Natural killer cell (primary cell): ENCODE data around the gene TGM1. TPM values are rescaled to one million over a fixed set of nuclear protein-coding genes. Genes with fewer than 3 reads are reported as not detected.
A peak's percentile ranks its signal among the peaks of the same experiment; 100 is the strongest.

Experiments used
- ATAC-seq, 3 donors: fragments of 150-1000 bp in 2 of 3; fragments of 200-7000 bp in 1 of 3; cut with Tn5 transposase; 1 replicate in 1 of 3; 2 replicates in 2 of 3; pipeline ENCODE4 v1.10.0; 2021; ENCODE audit warnings: mild to moderate bottlenecking in 2 of 3, moderate library complexity in 2 of 3
- DNase-seq, 2 donors: peaks; one replicate each; pipeline versions ENCODE4 v3.0.0 to v3.0.0-alpha.2; 2013 to 2021; ENCODE audit warnings: mixed read lengths in 1 of 2
- H3K27ac ChIP-seq: one replicate; pipeline ENCODE4 v1.5.1; 2013; ENCODE audit warnings: mild to moderate bottlenecking, low read length
- H3K27me3 ChIP-seq: one replicate; pipeline ENCODE4 v1.6.1; 2013; ENCODE audit warnings: low read length; ENCODE audit not compliant: control insufficient read depth, insufficient read depth
- H3K36me3 ChIP-seq: one replicate; pipeline ENCODE4 v1.6.1; 2013; ENCODE audit warnings: low read length; ENCODE audit not compliant: control insufficient read depth, insufficient read depth
- H3K4me1 ChIP-seq: one replicate; pipeline ENCODE4 v1.6.1; 2013; ENCODE audit warnings: low read length; ENCODE audit not compliant: control insufficient read depth, insufficient read depth
- H3K4me3 ChIP-seq: one replicate; pipeline ENCODE4 v1.5.1; 2013; ENCODE audit warnings: low read length
- H3K9me3 ChIP-seq: one replicate; pipeline ENCODE4 v1.6.1; 2013; ENCODE audit warnings: low read length; ENCODE audit not compliant: control insufficient read depth, insufficient read depth
- H3K27ac Mint-ChIP-seq, 2 donors: one replicate each; pipeline ENCODE4 v1.8.0; 2022; ENCODE audit warnings: mild to moderate bottlenecking in 2 of 2, mixed read lengths in 2 of 2, moderate library complexity in 1 of 2
- H3K27me3 Mint-ChIP-seq, 2 donors: one replicate each; pipeline ENCODE4 v1.8.0; 2022; ENCODE audit warnings: low read depth in 2 of 2, mixed read lengths in 2 of 2
- H3K36me3 Mint-ChIP-seq: one replicate; pipeline ENCODE4 v1.8.0; 2022; ENCODE audit warnings: mixed read lengths
- H3K4me1 Mint-ChIP-seq, 2 donors: one replicate each; pipeline ENCODE4 v1.8.0; 2022; ENCODE audit warnings: mixed read lengths in 2 of 2
- H3K4me3 Mint-ChIP-seq: one replicate; pipeline ENCODE4 v1.8.0; 2022; ENCODE audit warnings: mild to moderate bottlenecking, moderate library complexity, mixed read lengths
- H3K9me3 Mint-ChIP-seq, 2 donors: one replicate each; pipeline ENCODE4 v1.8.0; 2022; ENCODE audit warnings: mixed read lengths in 2 of 2
- WGBS: methylation state at CpG from one replicate; pipeline ENCODE4 v1.1.7; 2013; ENCODE audit warnings: missing lambda C conversion rate; ENCODE audit not compliant: insufficient coverage; 5-methylcytosine and 5-hydroxymethylcytosine counted together
- intact Hi-C: fragments of 100-400 bp; cut with micrococcal nuclease; formaldehyde crosslinking; loops from one replicate; pipeline ENCODE4 v1.14.2; 2022
- total RNA-seq, 4 donors: library from RNA; stranded (reverse); fragments of 120-200 nt in 1 of 4; gene quantifications; one replicate each; pipeline versions ENCODE4 v1.2.3 to v1.2.4, GENCODE V29; 2013 to 2022
- TF ChIP-seq, protein P1 (sequence below): fragments of 200-600 bp; IDR thresholded peaks from one replicate; pipeline ENCODE4 v1.8.0; 2022; ENCODE audit warnings: antibody characterized with exemption

TGM1 gene
- total RNA-seq, 3 donors from 2014 or later (not counting 1 experiment from before 2014, with no cell fraction given), result 1.7 to 4.9 (median 4.7) TPM

- Histone ChIP-seq H3K27ac (no peak overlapping the region), H3K9me3 (no peaks in the 10 kb centered on the region), H3K36me3 (peaks cover 27% of the 10 kb centered on the region), H3K4me1 (peaks cover 23% of the 10 kb centered on the region), H3K27me3 (no peaks in the 10 kb centered on the region), H3K4me3 (no peak overlapping the region)
- Mint-ChIP-seq H3K36me3 (peaks cover 11% of the 10 kb centered on the region), H3K27me3 (no peaks in the 10 kb centered on the region), H3K4me3 (peak overlapping the region; percentile 94), H3K4me1 (peaks cover 25 to 30% of the 10 kb centered on the region in 2 donors), H3K9me3 (no peaks in the 10 kb centered on the region), H3K27ac (peak overlapping the region; percentile 91 to 92)
- 97% methylated on average over 14 of the region's 14 CpGs for WGBS
- DNase-seq (no peak), ATAC-seq (no peak)
- TF ChIP-seq, protein P1, sequence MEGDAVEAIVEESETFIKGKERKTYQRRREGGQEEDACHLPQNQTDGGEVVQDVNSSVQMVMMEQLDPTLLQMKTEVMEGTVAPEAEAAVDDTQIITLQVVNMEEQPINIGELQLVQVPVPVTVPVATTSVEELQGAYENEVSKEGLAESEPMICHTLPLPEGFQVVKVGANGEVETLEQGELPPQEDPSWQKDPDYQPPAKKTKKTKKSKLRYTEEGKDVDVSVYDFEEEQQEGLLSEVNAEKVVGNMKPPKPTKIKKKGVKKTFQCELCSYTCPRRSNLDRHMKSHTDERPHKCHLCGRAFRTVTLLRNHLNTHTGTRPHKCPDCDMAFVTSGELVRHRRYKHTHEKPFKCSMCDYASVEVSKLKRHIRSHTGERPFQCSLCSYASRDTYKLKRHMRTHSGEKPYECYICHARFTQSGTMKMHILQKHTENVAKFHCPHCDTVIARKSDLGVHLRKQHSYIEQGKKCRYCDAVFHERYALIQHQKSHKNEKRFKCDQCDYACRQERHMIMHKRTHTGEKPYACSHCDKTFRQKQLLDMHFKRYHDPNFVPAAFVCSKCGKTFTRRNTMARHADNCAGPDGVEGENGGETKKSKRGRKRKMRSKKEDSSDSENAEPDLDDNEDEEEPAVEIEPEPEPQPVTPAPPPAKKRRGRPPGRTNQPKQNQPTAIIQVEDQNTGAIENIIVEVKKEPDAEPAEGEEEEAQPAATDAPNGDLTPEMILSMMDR, result no peak
- intact Hi-C loops, result loop anchor here (5.0 kb wide), 2 partner anchors 38 to 402 kb away; partner anchors contain the start of genes GMPR2 and NEDD8
Measured at GRCh38 chr14:24269910-24270536, 7.0 kb upstream of the TGM1 start.

- intact Hi-C loops, result no loop called here
- Mint-ChIP-seq H3K4me3 (peak overlapping the region; percentile 40), H3K4me1 (peaks cover 25 to 30% of the 10 kb centered on the region in 2 donors), H3K36me3 (peaks cover 11% of the 10 kb centered on the region), H3K9me3 (no peaks in the 10 kb centered on the region), H3K27me3 (no peaks in the 10 kb centered on the region), H3K27ac (peak overlapping the region in 1 of 2 donors; percentile 47)
- 96% methylated on average over 8 of the region's 8 CpGs for WGBS
- ATAC-seq, result no peak
- H3K4me3 ChIP-seq, result no peak overlapping the region
- TF ChIP-seq, protein P1, result no peak
- H3K4me1 ChIP-seq, result peaks cover 23% of the 10 kb centered on the region
- H3K36me3 ChIP-seq, result peaks cover 29% of the 10 kb centered on the region
- no peaks in the 10 kb centered on the region for H3K9me3 ChIP-seq
- H3K27ac ChIP-seq, result no peak overlapping the region
- H3K27me3 ChIP-seq, result no peaks in the 10 kb centered on the region
- no peak for DNase-seq
Measured at GRCh38 chr14:24269368-24269767, 6.4 kb upstream of the TGM1 start.

GRCh38 chr14:24268225-24268624 lies 5.2 kb upstream of the TGM1 start:
- H3K27me3 Mint-ChIP-seq, result no peaks in the 10 kb centered on the region
- TF ChIP-seq, protein P1, result no peak
- H3K4me3 Mint-ChIP-seq, result no peak overlapping the region
- Histone ChIP-seq H3K4me1 (peaks cover 15% of the 10 kb centered on the region), H3K9me3 (no peaks in the 10 kb centered on the region), H3K27ac (no peak overlapping the region), H3K27me3 (no peaks in the 10 kb centered on the region), H3K4me3 (no peak overlapping the region), H3K36me3 (peaks cover 29% of the 10 kb centered on the region)
- ATAC-seq (no peak), DNase-seq (no peak)
- WGBS, result 98% methylated on average over 9 of the region's 9 CpGs
- peaks cover 11% of the 10 kb centered on the region for H3K36me3 Mint-ChIP-seq
- peaks cover 25 to 30% of the 10 kb centered on the region in 2 donors for H3K4me1 Mint-ChIP-seq
- no peak overlapping the region for H3K27ac Mint-ChIP-seq
- no peaks in the 10 kb centered on the region for H3K9me3 Mint-ChIP-seq
- intact Hi-C loops, result no loop called here

GRCh38 chr14:24267516-24267915 lies 4.5 kb upstream of the TGM1 start:
- Mint-ChIP-seq H3K9me3 (no peaks in the 10 kb centered on the region), H3K36me3 (peaks cover 11% of the 10 kb centered on the region), H3K27me3 (no peaks in the 10 kb centered on the region), H3K4me1 (peaks cover 20 to 24% of the 10 kb centered on the region in 2 donors), H3K4me3 (peak overlapping the region; percentile 3), H3K27ac (peak overlapping the region in 1 of 2 donors; percentile 6)
- no peak for DNase-seq
- Histone ChIP-seq H3K36me3 (peaks cover 29% of the 10 kb centered on the region), H3K27ac (no peak overlapping the region), H3K4me3 (no peak overlapping the region), H3K4me1 (peaks cover 14% of the 10 kb centered on the region), H3K9me3 (no peaks in the 10 kb centered on the region), H3K27me3 (no peaks in the 10 kb centered on the region)
- no peak for ATAC-seq
- TF ChIP-seq, protein P1, result no peak
- WGBS, result over 99% methylated on average over 9 of the region's 9 CpGs
- intact Hi-C loops, result no loop called here
